ENCODE measurements around the gene KDM1B.

DNA sequence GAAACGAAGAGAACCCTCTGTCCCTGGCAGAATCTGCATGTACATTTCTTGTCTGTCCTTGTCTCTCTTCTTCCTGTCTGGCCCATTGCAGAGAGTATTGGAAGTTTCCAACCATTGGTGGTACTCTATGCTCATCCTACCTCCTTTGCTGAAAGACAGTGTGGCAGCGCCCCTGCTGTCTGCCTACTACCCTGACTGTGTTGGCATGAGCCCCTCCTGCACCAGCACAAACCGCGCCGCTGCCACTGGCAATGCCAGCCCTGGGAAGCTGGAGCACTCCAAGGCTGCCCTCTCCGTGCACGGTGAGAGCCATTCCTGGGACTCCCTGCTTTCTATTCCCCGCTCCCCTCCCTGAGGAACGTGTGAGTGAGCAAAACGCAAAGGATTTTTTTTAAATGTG is 32.5 kb downstream of the KDM1B start:
- TF ChIP-seq, protein P1, sequence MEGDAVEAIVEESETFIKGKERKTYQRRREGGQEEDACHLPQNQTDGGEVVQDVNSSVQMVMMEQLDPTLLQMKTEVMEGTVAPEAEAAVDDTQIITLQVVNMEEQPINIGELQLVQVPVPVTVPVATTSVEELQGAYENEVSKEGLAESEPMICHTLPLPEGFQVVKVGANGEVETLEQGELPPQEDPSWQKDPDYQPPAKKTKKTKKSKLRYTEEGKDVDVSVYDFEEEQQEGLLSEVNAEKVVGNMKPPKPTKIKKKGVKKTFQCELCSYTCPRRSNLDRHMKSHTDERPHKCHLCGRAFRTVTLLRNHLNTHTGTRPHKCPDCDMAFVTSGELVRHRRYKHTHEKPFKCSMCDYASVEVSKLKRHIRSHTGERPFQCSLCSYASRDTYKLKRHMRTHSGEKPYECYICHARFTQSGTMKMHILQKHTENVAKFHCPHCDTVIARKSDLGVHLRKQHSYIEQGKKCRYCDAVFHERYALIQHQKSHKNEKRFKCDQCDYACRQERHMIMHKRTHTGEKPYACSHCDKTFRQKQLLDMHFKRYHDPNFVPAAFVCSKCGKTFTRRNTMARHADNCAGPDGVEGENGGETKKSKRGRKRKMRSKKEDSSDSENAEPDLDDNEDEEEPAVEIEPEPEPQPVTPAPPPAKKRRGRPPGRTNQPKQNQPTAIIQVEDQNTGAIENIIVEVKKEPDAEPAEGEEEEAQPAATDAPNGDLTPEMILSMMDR (IDR thresholded peaks at IDR 0.05): no peak
- no peak for TF ChIP-seq ZFX (IDR thresholded peaks at IDR 0.05; ENCODE audit: borderline replicate concordance)

All from 22Rv1 (cell line).